Measurements from ENCODE around the gene TMEM255B. TPM values are rescaled to one million over a fixed set of nuclear protein-coding genes. Genes with fewer than 3 reads are reported as not detected.
"Not testable (repeated sequence)": the region's sequence is repeated elsewhere in the genome, so short reads cannot be mapped to it uniquely, and the experiment has no call there.

TMEM255B gene
- 1 to 10 TPM; 3.1 to 6.8 TPM for polyA plus RNA-seq

DNA sequence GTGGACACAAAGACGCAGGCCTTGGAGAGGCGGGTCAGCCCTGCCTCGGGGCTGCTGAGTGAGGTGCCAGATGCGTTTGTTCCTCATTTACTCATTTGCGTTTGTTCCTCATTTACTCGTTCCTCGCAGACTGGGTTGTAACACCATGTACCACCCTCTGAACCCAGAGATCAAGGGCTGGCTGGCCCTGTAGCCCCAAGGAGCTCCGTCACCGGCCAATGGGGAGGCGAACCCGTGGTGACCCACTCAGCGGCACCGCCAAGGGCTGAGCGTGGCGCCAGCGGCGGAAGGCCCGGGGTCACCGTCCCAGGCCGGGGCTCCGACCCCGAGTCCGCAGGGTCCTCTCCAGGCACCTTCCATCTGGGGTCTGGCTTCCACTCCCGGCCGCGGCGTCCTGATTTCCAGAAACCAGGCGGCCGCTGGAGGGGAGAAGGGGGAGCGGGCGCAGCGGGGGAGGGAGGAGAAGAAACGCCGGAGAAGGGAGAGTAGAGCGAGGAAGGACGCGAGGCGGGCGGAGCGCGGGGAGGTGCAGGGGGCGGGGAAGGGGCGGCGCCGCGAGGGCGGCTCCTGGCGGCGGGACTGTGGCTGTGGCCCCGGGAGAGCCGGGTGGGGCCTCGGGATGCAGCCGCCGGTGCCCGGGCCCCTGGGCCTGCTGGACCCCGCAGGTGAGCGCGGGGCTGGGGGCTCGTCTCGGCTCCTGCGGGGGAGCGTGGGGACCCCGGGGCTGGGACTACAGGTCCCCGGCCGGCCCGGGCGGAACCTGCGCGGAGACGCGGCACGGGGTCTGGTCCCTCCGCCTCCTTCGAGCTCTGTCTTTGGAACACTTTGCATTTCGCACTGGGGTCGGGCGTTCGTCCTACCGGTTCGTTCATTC is at the start of gene TMEM255B:
Gene TMEM255B (plus strand): TSS at position 576 of the 874 bp plus-strand sequence. CDS start 44 bp downstream, at position 620.
- H3K9me3 ChIP-seq (ENCODE audit: control insufficient read depth in 2 of 2, insufficient read depth in 1 of 2, low read depth in 1 of 2, low read length in 1 of 2) = peaks cover 0 to 2% of the 10 kb centered on the region in 2 donors
- H3K4me3 ChIP-seq (ENCODE audit: low read depth in 1 of 2, low read length in 2 of 2) = peak within 1 kb of the TSS; percentile 58 to 59
- 1 to 2% methylated on average over 36 to 80 of the region's 80 CpGs for WGBS, 2 donors
- H3K27me3 ChIP-seq (ENCODE audit: control insufficient read depth in 1 of 2, insufficient read depth in 2 of 2, low read length in 2 of 2) = no peaks in the 10 kb centered on the region
- H3K27ac ChIP-seq (ENCODE audit: low read depth in 2 of 2, low read length in 1 of 2) = peak within 1 kb of the TSS; percentile 70 to 79
- no peaks in the 10 kb centered on the region for H3K36me3 ChIP-seq (ENCODE audit: control insufficient read depth in 2 of 2, insufficient read depth in 2 of 2, low read length in 1 of 2)
- peaks cover 3 to 8% of the 10 kb centered on the region in 2 donors for H3K4me1 ChIP-seq (ENCODE audit: control insufficient read depth in 2 of 2, insufficient read depth in 2 of 2, low read length in 1 of 2)

DNA sequence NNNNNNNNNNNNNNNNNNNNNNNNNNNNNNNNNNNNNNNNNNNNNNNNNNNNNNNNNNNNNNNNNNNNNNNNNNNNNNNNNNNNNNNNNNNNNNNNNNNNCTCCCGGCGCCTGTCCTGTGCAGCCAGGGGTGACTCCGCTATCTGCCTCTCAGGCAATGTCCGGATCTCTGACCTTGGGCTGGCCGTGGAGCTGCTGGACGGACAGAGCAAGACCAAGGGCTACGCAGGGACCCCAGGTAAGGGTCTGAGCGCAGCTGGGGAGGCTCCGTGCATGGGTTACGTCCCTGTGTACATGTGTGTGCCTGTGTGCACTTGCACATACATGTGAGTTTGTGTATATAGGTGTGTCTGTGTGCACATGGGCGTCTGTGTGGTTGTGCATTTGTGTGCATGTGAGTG is 36.1 kb upstream of the TMEM255B start:
- Histone ChIP-seq H3K36me3 (ENCODE audit: control insufficient read depth in 2 of 2, insufficient read depth in 2 of 2, low read length in 1 of 2) (no peaks in the 10 kb centered on the region), H3K4me1 (ENCODE audit: control insufficient read depth in 2 of 2, insufficient read depth in 2 of 2, low read length in 1 of 2) (peaks cover 0 to 2% of the 10 kb centered on the region in 2 donors), H3K27ac (ENCODE audit: low read depth in 2 of 2, low read length in 1 of 2) (no peak overlapping the region), H3K4me3 (ENCODE audit: low read depth in 1 of 2, low read length in 2 of 2) (no peak overlapping the region), H3K27me3 (ENCODE audit: control insufficient read depth in 1 of 2, insufficient read depth in 2 of 2, low read length in 2 of 2) (no peaks in the 10 kb centered on the region), H3K9me3 (ENCODE audit: control insufficient read depth in 2 of 2, insufficient read depth in 1 of 2, low read depth in 1 of 2, low read length in 1 of 2) (peaks cover 0 to 8% of the 10 kb centered on the region in 2 donors)
- 56 to 63% methylated on average over 9 of the region's 11 CpGs for WGBS, 2 donors

DNA sequence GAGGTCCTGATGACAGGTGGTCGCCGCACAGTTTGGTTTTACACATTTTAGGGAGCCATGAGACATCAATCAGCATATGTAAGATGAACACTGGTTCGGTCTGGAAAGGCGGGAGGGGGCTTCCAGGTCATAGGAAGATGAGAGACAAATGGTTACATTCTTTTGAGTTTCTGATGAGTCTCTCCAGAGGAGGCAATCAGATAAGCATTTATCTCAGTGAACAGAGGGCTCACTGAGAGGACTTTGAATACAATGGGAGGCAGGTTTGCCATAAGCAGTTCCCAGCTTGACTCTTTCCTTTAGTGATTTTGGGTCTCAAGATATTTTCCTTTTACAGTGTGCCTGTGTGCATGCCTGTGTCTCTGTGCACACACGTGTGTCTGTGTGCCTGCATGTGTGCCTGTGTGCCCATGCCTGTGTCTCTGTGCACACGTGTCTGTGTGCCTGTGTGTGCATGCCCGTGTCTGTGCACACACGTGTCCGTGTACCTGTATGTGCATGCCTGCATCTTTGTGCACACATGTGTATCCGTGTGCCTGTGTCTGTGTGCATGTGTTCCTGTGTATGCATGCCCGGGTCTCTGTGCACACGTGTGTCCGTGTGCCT is 35.5 kb upstream of the TMEM255B start:
- Histone ChIP-seq H3K4me1 (ENCODE audit: control insufficient read depth in 2 of 2, insufficient read depth in 2 of 2, low read length in 1 of 2) (peaks cover 0 to 2% of the 10 kb centered on the region in 2 donors), H3K27ac (ENCODE audit: low read depth in 2 of 2, low read length in 1 of 2) (no peak overlapping the region), H3K27me3 (ENCODE audit: control insufficient read depth in 1 of 2, insufficient read depth in 2 of 2, low read length in 2 of 2) (no peaks in the 10 kb centered on the region), H3K9me3 (ENCODE audit: control insufficient read depth in 2 of 2, insufficient read depth in 1 of 2, low read depth in 1 of 2, low read length in 1 of 2) (peaks cover 0 to 8% of the 10 kb centered on the region in 2 donors), H3K4me3 (ENCODE audit: low read depth in 1 of 2, low read length in 2 of 2) (no peak overlapping the region), H3K36me3 (ENCODE audit: control insufficient read depth in 2 of 2, insufficient read depth in 2 of 2, low read length in 1 of 2) (no peaks in the 10 kb centered on the region)
- 72 to 76% methylated on average over 13 of the region's 13 CpGs for WGBS, 2 donors

DNA sequence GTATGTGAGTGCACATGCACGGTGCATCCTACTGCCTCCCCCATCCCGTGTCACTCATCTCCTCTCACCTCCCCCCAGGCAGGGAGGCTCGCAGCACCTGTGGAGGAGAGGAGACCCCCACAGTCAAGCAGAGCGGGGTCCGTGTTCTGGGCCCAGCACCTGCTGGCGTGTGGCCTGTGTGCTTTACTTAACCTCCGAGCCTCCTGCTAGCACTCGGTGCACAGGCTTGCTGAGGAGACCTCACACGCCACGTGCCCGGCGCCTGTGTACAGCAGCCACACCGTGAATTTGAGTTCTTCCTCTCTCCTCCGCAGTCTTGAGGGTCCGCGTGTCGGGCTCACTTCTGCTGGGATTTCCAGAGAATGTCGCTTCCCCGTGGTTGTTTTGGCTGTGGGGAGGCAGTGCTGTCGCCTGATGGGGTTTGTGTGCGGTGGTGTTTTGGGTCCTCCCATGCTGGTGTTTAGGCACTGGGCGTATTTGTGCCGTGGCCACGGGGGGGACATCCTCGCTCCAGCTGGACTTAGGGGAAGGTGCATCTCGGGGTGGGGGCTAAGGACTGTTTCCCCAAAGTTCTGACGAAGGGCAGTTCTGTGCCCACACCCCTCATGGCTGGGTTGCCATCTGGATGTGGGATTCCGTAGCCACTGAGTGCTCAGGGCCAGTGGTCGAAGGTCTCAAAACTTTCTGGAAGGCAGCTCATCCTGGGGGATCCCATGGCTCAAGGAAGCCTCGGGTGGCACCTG is 34.8 kb upstream of the TMEM255B start:
- 75 to 78% methylated on average over 30 of the region's 30 CpGs for WGBS, 2 donors
- Histone ChIP-seq H3K27me3 (ENCODE audit: control insufficient read depth in 1 of 2, insufficient read depth in 2 of 2, low read length in 2 of 2) (no peaks in the 10 kb centered on the region), H3K4me3 (ENCODE audit: low read depth in 1 of 2, low read length in 2 of 2) (no peak overlapping the region), H3K27ac (ENCODE audit: low read depth in 2 of 2, low read length in 1 of 2) (peak overlapping the region in 1 of 2 donors; percentile 2), H3K36me3 (ENCODE audit: control insufficient read depth in 2 of 2, insufficient read depth in 2 of 2, low read length in 1 of 2) (no peaks in the 10 kb centered on the region), H3K9me3 (ENCODE audit: control insufficient read depth in 2 of 2, insufficient read depth in 1 of 2, low read depth in 1 of 2, low read length in 1 of 2) (peaks cover 0 to 8% of the 10 kb centered on the region in 2 donors), H3K4me1 (ENCODE audit: control insufficient read depth in 2 of 2, insufficient read depth in 2 of 2, low read length in 1 of 2) (peaks cover 0 to 2% of the 10 kb centered on the region in 2 donors)

DNA sequence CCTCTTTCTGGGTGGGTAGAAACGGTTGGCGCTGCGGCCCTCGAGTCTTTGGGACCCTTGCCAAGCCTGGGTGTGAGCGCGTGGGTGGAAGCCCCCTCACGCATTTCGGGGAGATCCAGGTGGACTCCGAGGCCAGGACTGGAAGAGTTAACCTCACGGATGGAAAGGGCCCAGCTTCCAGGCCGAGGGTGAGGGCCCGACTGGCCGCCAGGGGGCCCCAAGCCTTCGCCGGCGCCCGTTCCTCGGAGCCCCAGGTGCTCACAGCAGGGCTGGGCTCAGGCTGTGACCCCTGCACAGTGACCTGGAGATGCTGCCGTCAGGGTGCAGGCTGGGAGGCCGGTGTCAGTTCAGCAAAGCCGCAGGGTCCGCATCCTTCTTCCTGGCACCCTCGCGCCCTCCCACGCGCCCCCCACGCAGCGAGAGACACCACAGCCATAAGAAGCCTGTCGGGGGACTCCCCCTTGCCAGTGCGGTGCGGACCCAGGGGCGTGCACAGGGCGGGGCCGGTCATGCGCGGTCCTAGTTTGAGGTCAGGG is 34.2 kb upstream of the TMEM255B start:
- H3K27ac ChIP-seq (ENCODE audit: low read depth in 2 of 2, low read length in 1 of 2) = peak overlapping the region; percentile 2 to 69
- no peaks in the 10 kb centered on the region for H3K36me3 ChIP-seq (ENCODE audit: control insufficient read depth in 2 of 2, insufficient read depth in 2 of 2, low read length in 1 of 2)
- H3K27me3 ChIP-seq (ENCODE audit: control insufficient read depth in 1 of 2, insufficient read depth in 2 of 2, low read length in 2 of 2) = no peaks in the 10 kb centered on the region
- WGBS, 2 donors = 3 to 5% methylated on average over 30 to 36 of the region's 36 CpGs
- H3K9me3 ChIP-seq (ENCODE audit: control insufficient read depth in 2 of 2, insufficient read depth in 1 of 2, low read depth in 1 of 2, low read length in 1 of 2) = peaks cover 0 to 8% of the 10 kb centered on the region in 2 donors
- H3K4me1 ChIP-seq (ENCODE audit: control insufficient read depth in 2 of 2, insufficient read depth in 2 of 2, low read length in 1 of 2) = peaks cover 0 to 2% of the 10 kb centered on the region in 2 donors
- H3K4me3 ChIP-seq (ENCODE audit: low read depth in 1 of 2, low read length in 2 of 2) = peak overlapping the region in 1 of 2 donors; percentile 24

DNA sequence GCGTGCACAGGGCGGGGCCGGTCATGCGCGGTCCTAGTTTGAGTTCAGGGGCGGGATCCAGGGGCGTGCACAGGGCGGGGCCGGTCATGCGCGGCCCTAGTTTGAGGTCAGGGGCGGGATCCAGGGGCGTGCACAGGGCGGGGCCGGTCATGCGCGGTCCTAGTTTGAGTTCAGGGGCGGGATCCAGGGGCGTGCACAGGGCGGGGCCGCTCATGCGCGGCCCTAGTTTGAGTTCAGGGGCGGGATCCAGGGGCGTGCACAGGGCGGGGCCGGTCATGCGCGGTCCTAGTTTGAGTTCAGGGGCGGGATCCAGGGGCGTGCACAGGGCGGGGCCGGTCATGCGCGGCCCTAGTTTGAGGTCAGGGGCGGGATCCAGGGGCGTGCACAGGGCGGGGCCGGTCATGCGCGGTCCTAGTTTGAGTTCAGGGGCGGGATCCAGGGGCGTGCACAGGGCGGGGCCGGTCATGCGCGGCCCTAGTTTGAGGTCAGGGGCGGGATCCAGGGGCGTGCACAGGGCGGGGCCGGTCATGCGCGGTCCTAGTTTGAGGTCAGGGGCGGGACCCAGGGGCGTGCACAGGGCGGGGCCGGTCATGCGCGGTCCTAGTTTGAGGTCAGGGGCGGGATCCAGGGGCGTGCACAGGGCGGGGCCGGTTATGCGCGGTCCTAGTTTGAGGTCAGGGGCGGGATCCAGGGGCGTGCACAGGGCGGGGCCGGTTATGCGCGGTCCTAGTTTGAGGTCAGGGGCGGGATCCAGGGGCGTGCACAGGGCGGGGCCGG is 33.5 kb upstream of the TMEM255B start:
- WGBS, 2 donors = 7% methylated on average over 48 of the region's 75 CpGs; no CpG with 5 or more reads in 1 of the 2 donors

DNA sequence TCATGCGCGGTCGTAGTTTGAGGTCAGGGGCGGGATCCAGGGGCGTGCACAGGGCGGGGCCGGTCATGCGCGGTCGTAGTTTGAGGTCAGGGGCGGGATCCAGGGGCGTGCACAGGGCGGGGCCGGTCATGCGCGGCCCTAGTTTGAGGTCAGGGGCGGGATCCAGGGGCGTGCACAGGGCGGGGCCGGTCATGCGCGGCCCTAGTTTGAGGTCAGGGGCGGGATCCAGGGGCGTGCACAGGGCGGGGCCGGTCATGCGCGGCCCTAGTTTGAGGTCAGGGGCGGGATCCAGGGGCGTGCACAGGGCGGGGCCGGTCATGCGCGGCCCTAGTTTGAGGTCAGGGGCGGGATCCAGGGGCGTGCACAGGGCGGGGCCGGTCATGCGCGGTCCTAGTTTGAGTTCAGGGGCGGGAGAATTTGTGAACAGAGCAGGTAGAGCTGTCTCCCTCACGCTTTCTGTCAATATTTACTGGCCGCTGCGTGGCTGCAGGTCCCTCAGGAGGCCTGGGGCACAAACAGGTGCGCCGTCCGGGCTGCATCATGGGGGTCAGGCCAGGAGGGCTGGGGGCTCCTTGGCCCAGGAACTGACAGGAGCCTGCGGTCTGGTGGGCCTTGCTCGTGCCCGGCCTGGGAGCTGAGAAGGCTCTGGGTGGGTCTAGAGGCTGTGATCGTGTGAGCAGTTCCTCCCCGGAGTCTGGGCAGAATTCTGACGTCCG is 32.8 kb upstream of the TMEM255B start:
- H3K4me3 ChIP-seq (ENCODE audit: low read depth in 1 of 2, low read length in 2 of 2); H3K4me1 ChIP-seq (ENCODE audit: control insufficient read depth in 2 of 2, insufficient read depth in 2 of 2, low read length in 1 of 2); H3K27me3 ChIP-seq (ENCODE audit: control insufficient read depth in 1 of 2, insufficient read depth in 2 of 2, low read length in 2 of 2); H3K9me3 ChIP-seq (ENCODE audit: control insufficient read depth in 2 of 2, insufficient read depth in 1 of 2, low read depth in 1 of 2, low read length in 1 of 2); H3K36me3 ChIP-seq (ENCODE audit: control insufficient read depth in 2 of 2, insufficient read depth in 2 of 2, low read length in 1 of 2): not testable (repeated sequence)
- H3K27ac ChIP-seq (ENCODE audit: low read depth in 2 of 2, low read length in 1 of 2) = peak overlapping the region in 1 of 2 donors; percentile 19
- WGBS, 2 donors = 32 to 46% methylated on average over 18 to 37 of the region's 54 CpGs

More for the DNA sequence above, 33.5 kb upstream of the TMEM255B start:
- not testable (repeated sequence) for H3K4me3 ChIP-seq (ENCODE audit: low read depth in 1 of 2, low read length in 2 of 2); H3K36me3 ChIP-seq (ENCODE audit: control insufficient read depth in 2 of 2, insufficient read depth in 2 of 2, low read length in 1 of 2); H3K9me3 ChIP-seq (ENCODE audit: control insufficient read depth in 2 of 2, insufficient read depth in 1 of 2, low read depth in 1 of 2, low read length in 1 of 2); H3K27me3 ChIP-seq (ENCODE audit: control insufficient read depth in 1 of 2, insufficient read depth in 2 of 2, low read length in 2 of 2); H3K27ac ChIP-seq (ENCODE audit: low read depth in 2 of 2, low read length in 1 of 2); H3K4me1 ChIP-seq (ENCODE audit: control insufficient read depth in 2 of 2, insufficient read depth in 2 of 2, low read length in 1 of 2)

DNA sequence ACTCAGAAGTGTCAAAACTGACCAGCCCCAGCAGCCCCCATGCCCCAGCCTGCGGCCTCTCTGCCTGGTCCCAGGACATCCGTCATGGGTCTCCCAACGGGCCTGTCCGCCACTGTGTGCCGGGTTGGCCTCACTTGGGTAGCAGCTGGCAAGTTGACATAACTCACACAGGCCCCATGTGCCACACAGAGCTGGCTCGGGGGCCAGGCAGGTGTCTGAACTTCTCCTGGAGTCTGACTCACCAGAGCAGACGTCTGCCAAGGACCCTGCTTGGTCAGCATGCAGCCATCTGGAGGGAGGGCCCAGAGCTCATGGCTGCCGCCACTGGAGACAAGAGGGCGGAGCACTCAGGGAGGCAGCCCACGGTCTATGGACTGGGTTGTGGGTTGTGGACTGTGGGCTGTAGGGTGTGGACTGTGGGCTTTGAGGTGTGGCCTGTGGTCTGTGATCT is 32.0 kb upstream of the TMEM255B start:
- 73 to 84% methylated on average over 10 of the region's 10 CpGs for WGBS, 2 donors
- no peak overlapping the region for H3K4me3 ChIP-seq (ENCODE audit: low read depth in 1 of 2, low read length in 2 of 2)
- peaks cover 0 to 8% of the 10 kb centered on the region in 2 donors for H3K9me3 ChIP-seq (ENCODE audit: control insufficient read depth in 2 of 2, insufficient read depth in 1 of 2, low read depth in 1 of 2, low read length in 1 of 2)
- H3K27ac ChIP-seq (ENCODE audit: low read depth in 2 of 2, low read length in 1 of 2) = no peak overlapping the region
- no peaks in the 10 kb centered on the region for H3K36me3 ChIP-seq (ENCODE audit: control insufficient read depth in 2 of 2, insufficient read depth in 2 of 2, low read length in 1 of 2)
- no peaks in the 10 kb centered on the region for H3K27me3 ChIP-seq (ENCODE audit: control insufficient read depth in 1 of 2, insufficient read depth in 2 of 2, low read length in 2 of 2)
- H3K4me1 ChIP-seq (ENCODE audit: control insufficient read depth in 2 of 2, insufficient read depth in 2 of 2, low read length in 1 of 2) = peaks cover 0 to 2% of the 10 kb centered on the region in 2 donors

Measured in esophagus (tissue), 2 donors.